ENCODE data around the gene DCC. TPM values are rescaled to one million over a fixed set of nuclear protein-coding genes. Genes with fewer than 3 reads are reported as not detected.

The DCC gene
- polyA plus RNA-seq, 1 experiment, result 0.15 TPM

- ChIA-PET POLR2A (no interaction called here), CTCF (no interaction called here)
- Histone ChIP-seq H3K27me3 (ENCODE audit: control insufficient read depth, insufficient read depth, low read length) (no peaks in the 10 kb centered on the region), H3K36me3 (ENCODE audit: control insufficient read depth, insufficient read depth, low read length) (no peaks in the 10 kb centered on the region), H3K4me3 (ENCODE audit: low read depth, low read length) (no peak overlapping the region)
- TF ChIP-seq CTCF (IDR thresholded peaks at IDR 0.05; ENCODE audit: insufficient read depth, low read depth, low read length), result 0 out of 2 replicates have a peak, but pooled peaks have one; percentile 2
- DNase-seq (ENCODE audit: low read depth), result no peak
These were observed 563.9 kb downstream of the DCC start for GRCh38 chr18:52903857-52904256.

- H3K27me3 ChIP-seq (ENCODE audit: control insufficient read depth, insufficient read depth, low read length), result no peaks in the 10 kb centered on the region
- TF ChIP-seq CTCF (IDR thresholded peaks at IDR 0.05; ENCODE audit: insufficient read depth, low read depth, low read length), result no peak
- no peak overlapping the region for H3K4me3 ChIP-seq (ENCODE audit: low read depth, low read length)
- DNase-seq (ENCODE audit: low read depth), result no peak
- POLR2A ChIA-PET, result no interaction called here
- CTCF ChIA-PET, result no interaction called here
- H3K36me3 ChIP-seq (ENCODE audit: control insufficient read depth, insufficient read depth, low read length), result no peaks in the 10 kb centered on the region
These were observed 567.7 kb downstream of the DCC start for GRCh38 chr18:52907543-52908308.

DNA sequence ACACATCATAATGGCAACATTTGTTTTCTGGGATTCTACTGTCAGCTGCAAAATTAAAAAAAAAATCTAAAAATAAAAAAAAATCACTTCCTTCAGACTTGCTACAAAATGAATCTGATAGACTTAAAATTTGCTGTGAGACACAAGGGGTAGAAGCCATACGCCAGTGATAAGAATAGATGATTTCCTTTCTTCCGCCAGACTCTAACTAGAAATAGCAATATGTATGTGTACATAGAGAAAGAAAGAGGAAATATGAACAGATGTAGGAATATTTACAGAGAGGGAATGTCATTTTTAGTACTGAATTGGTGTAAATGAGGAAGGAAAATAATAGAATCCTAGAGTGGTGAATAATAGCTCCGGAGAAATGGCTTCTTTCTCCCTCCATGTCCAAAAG, 574.2 kb downstream of the DCC start:
- DNase-seq (ENCODE audit: low read depth), result no peak
- POLR2A ChIA-PET, result no interaction called here
- H3K27me3 ChIP-seq (ENCODE audit: control insufficient read depth, insufficient read depth, low read length), result no peaks in the 10 kb centered on the region
- H3K36me3 ChIP-seq (ENCODE audit: control insufficient read depth, insufficient read depth, low read length), result no peaks in the 10 kb centered on the region
- no peak overlapping the region for H3K4me3 ChIP-seq (ENCODE audit: low read depth, low read length)
- CTCF ChIA-PET, result no interaction called here
- TF ChIP-seq CTCF (IDR thresholded peaks at IDR 0.05; ENCODE audit: insufficient read depth, low read depth, low read length), result no peak

DNA sequence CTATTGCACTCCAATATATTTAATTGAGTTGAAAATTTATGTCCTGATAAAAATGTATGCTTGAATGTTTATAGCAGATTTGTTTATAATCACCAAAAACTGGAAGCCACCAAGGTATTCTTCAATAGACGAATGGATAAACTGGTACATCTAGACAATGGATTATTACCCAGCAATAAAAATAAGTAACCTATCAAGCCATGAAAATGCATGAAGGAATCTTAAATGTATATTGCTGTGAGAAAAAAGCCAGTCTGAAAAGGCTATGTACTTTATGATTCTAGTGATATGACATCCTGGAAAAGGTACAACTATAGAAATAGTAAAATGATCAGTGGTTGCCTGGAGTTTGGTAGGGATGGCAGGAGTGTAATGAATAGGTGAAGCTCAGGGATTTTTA, 580.7 kb downstream of the DCC start:
- POLR2A ChIA-PET, result no interaction called here
- Histone ChIP-seq H3K4me3 (ENCODE audit: low read depth, low read length) (no peak overlapping the region), H3K27me3 (ENCODE audit: control insufficient read depth, insufficient read depth, low read length) (no peaks in the 10 kb centered on the region), H3K36me3 (ENCODE audit: control insufficient read depth, insufficient read depth, low read length) (no peaks in the 10 kb centered on the region)
- CTCF ChIA-PET, result no interaction called here
- no peak for TF ChIP-seq CTCF (IDR thresholded peaks at IDR 0.05; ENCODE audit: insufficient read depth, low read depth, low read length)
- no peak for DNase-seq (ENCODE audit: low read depth)

GRCh38 chr18:52933356-52933755, 593.4 kb downstream of the DCC start:
- H3K4me3 ChIP-seq (ENCODE audit: low read depth, low read length), result no peak overlapping the region
- no peak for DNase-seq (ENCODE audit: low read depth)
- CTCF ChIA-PET, result no interaction called here
- POLR2A ChIA-PET, result no interaction called here
- no peaks in the 10 kb centered on the region for H3K27me3 ChIP-seq (ENCODE audit: control insufficient read depth, insufficient read depth, low read length)
- TF ChIP-seq CTCF (IDR thresholded peaks at IDR 0.05; ENCODE audit: insufficient read depth, low read depth, low read length), result no peak
- no peaks in the 10 kb centered on the region for H3K36me3 ChIP-seq (ENCODE audit: control insufficient read depth, insufficient read depth, low read length)
